ENCODE results near the gene XPO4. TPM values are rescaled to one million over a fixed set of nuclear protein-coding genes. Genes with fewer than 3 reads are reported as not detected.

The XPO4 gene
- total RNA-seq, 1 experiment from 2014 or later: 34.1 TPM

GRCh38 chr13:20840568-20840967 is 62.0 kb downstream of the XPO4 start:
- Histone ChIP-seq H4K5ac (ENCODE audit: insufficient read length, low read depth, low read length) (no peak overlapping the region), H2BK120ac (ENCODE audit: low read depth, low read length, poor library complexity, severe bottlenecking) (no peak overlapping the region), H2BK5ac (ENCODE audit: insufficient read length, low read length) (no peak overlapping the region), H3K27ac (ENCODE audit: insufficient read length, low read depth, low read length) (no peak overlapping the region), H3K4me1 (ENCODE audit: insufficient read depth, low read length) (no peaks in the 10 kb centered on the region), H3K79me1 (ENCODE audit: insufficient read depth, low read depth, low read length, poor library complexity, severe bottlenecking) (no peaks in the 10 kb centered on the region), H3K18ac (ENCODE audit: insufficient read length, low read depth, low read length) (no peak overlapping the region), H4K8ac (replicated peaks; ENCODE audit: insufficient read length, low read depth, low read length) (no peak overlapping the region), H3K23ac (ENCODE audit: insufficient read length, low read depth, low read length) (no peak overlapping the region), H2BK20ac (ENCODE audit: low read depth, low read length, poor library complexity, severe bottlenecking) (no peak overlapping the region), H2AK5ac (ENCODE audit: insufficient read length, low read length) (no peak overlapping the region), H4K20me1 (ENCODE audit: control insufficient read depth, insufficient read depth, insufficient read length) (no peaks in the 10 kb centered on the region), H2BK15ac (ENCODE audit: low read depth, low read length) (no peak overlapping the region), H3K4ac (ENCODE audit: low read depth, low read length) (no peak overlapping the region), H3K79me2 (ENCODE audit: insufficient read depth, low read length) (no peaks in the 10 kb centered on the region), H3K14ac (ENCODE audit: insufficient read depth, low read length) (no peak overlapping the region), H3K56ac (ENCODE audit: insufficient read length, low read depth, low read length) (no peak overlapping the region), H2BK12ac (ENCODE audit: insufficient read length, low read depth, low read length) (no peak overlapping the region), H2AFZ (ENCODE audit: low read length) (no peak overlapping the region), H4K91ac (ENCODE audit: insufficient read length, low read depth, low read length) (no peak overlapping the region), H3K9ac (ENCODE audit: extremely low read depth, insufficient read length, low read length) (no peak overlapping the region), H3K9me3 (ENCODE audit: control insufficient read depth, low read depth, low read length) (no peaks in the 10 kb centered on the region), H3K27me3 (ENCODE audit: insufficient read depth, low read length) (no peaks in the 10 kb centered on the region), H3T11ph (ENCODE audit: low read length) (no peak overlapping the region), H3K4me2 (ENCODE audit: insufficient read depth, insufficient read length, low read length) (no peak overlapping the region), H3K23me2 (ENCODE audit: insufficient read length, low read depth, low read length, poor library complexity, severe bottlenecking) (no peaks in the 10 kb centered on the region)
- TF ChIP-seq, protein P1, sequence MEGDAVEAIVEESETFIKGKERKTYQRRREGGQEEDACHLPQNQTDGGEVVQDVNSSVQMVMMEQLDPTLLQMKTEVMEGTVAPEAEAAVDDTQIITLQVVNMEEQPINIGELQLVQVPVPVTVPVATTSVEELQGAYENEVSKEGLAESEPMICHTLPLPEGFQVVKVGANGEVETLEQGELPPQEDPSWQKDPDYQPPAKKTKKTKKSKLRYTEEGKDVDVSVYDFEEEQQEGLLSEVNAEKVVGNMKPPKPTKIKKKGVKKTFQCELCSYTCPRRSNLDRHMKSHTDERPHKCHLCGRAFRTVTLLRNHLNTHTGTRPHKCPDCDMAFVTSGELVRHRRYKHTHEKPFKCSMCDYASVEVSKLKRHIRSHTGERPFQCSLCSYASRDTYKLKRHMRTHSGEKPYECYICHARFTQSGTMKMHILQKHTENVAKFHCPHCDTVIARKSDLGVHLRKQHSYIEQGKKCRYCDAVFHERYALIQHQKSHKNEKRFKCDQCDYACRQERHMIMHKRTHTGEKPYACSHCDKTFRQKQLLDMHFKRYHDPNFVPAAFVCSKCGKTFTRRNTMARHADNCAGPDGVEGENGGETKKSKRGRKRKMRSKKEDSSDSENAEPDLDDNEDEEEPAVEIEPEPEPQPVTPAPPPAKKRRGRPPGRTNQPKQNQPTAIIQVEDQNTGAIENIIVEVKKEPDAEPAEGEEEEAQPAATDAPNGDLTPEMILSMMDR (conservative IDR thresholded peaks at IDR 0.05): no peak
- Mint-ChIP-seq H3K36me3 (ENCODE audit: insufficient read depth in 1 of 3, low read depth in 3 of 3) (peaks cover 20 to 47% (median 28%) of the 10 kb centered on the region in 3 experiments; a peak in 6 of 7 replicates), H3K27ac (no peak overlapping the region; a peak in 1 of 7 replicates), H3K27me3 (ENCODE audit: low read depth) (no peaks in the 10 kb centered on the region), H3K4me3 (no peak overlapping the region), H3K4me1 (no peaks in the 10 kb centered on the region), H3K9me3 (no peaks in the 10 kb centered on the region)
- DNase-seq: no peak

All from H9 (cell line).